GM12878 (cell line): ENCODE measurements around the gene MT1X.

Source experiments
- CBX3 ChIP-seq: fragments of 200-600 bp; sonication (generic); IDR thresholded peaks from 2 replicates; pipeline ENCODE4 v1.6.1; 2016; ENCODE audit warnings: low read depth, borderline replicate concordance
- CREM ChIP-seq: IDR thresholded peaks from 2 replicates; pipeline ENCODE4 v1.6.1; 2014; ENCODE audit warnings: antibody characterized with exemption, low read depth
- SRF ChIP-seq, 2 experiments: IDR thresholded peaks; 2 replicates each; pipeline ENCODE4 v1.6.1; 2011; ENCODE audit warnings: low read depth in 2 of 2, low read length in 2 of 2, mild to moderate bottlenecking in 1 of 2, moderate library complexity in 1 of 2
- ZZZ3 ChIP-seq: IDR thresholded peaks from 2 replicates; pipeline ENCODE4 v1.6.1; 2011; ENCODE audit warnings: low read depth; ENCODE audit not compliant: control insufficient read depth, insufficient read length
- TF ChIP-seq, protein P1 (sequence below): IDR thresholded peaks from 2 replicates; pipeline ENCODE4 v1.6.1; 2011; ENCODE audit warnings: low read depth, mild to moderate bottlenecking, low read length, moderate library complexity, borderline replicate concordance; ENCODE audit errors: extremely low read depth
- TF ChIP-seq, protein P2 (sequence below): fragments of 450-650 bp; IDR thresholded peaks from 2 replicates; pipeline ENCODE4 v1.6.1; 2016; ENCODE audit warnings: mild to moderate bottlenecking, moderate library complexity, borderline replicate concordance
- TF ChIP-seq, protein P3 (sequence below), 3 experiments: IDR thresholded peaks in 2 of 3; conservative IDR thresholded peaks in 1 of 3; 2 replicates each; pipeline ENCODE4 v1.5.1; 2011; ENCODE audit warnings: low read depth in 3 of 3, low read length in 3 of 3, mild to moderate bottlenecking in 3 of 3, control low read depth in 2 of 3, moderate library complexity in 2 of 3, inconsistent platforms in 1 of 3, mixed read lengths in 1 of 3; ENCODE audit not compliant: control insufficient read depth in 2 of 3, insufficient read depth in 1 of 3; ENCODE audit errors: extremely low read depth in 1 of 3

DNA sequence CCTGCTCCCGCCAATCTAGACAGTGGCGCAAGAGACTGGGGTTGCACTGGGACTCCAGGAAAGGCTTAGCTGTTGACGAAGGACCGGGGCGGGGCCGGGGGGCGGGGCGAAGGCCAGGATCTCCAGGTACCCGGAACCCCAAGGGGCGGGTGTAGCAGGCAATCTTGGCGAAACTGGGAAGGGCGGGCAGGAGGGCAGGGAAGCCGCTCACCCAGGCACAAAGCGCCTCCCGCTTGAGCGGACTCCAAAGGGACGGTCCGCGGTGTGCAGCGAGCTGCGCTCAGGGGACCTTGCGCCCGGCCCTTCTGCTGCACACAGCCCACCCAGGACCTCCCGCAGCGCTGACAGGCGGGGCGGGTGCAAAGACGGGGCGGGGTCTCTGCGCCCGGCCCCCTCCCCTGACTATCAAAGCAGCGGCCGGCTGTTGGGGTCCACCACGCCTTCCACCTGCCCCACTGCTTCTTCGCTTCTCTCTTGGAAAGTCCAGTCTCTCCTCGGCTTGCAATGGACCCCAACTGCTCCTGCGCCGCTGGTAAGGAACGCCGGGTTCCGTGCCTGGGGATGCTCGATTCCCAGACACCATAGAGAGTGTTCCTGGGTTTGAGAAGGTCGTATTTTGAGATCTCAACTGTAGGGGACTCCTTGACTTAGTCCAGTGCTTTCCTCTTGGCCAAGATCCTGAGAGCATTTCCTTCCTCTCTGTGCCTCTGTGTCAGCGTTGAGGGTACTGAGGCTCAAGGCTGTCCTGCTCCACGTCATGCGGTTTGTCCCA is 24.5 kb upstream of the MT1X start, which contains the start of gene MT1F:
- no peak for TF ChIP-seq ZZZ3
- TF ChIP-seq, protein P1, sequence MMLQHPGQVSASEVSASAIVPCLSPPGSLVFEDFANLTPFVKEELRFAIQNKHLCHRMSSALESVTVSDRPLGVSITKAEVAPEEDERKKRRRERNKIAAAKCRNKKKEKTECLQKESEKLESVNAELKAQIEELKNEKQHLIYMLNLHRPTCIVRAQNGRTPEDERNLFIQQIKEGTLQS = no peak
- TF ChIP-seq, protein P2, sequence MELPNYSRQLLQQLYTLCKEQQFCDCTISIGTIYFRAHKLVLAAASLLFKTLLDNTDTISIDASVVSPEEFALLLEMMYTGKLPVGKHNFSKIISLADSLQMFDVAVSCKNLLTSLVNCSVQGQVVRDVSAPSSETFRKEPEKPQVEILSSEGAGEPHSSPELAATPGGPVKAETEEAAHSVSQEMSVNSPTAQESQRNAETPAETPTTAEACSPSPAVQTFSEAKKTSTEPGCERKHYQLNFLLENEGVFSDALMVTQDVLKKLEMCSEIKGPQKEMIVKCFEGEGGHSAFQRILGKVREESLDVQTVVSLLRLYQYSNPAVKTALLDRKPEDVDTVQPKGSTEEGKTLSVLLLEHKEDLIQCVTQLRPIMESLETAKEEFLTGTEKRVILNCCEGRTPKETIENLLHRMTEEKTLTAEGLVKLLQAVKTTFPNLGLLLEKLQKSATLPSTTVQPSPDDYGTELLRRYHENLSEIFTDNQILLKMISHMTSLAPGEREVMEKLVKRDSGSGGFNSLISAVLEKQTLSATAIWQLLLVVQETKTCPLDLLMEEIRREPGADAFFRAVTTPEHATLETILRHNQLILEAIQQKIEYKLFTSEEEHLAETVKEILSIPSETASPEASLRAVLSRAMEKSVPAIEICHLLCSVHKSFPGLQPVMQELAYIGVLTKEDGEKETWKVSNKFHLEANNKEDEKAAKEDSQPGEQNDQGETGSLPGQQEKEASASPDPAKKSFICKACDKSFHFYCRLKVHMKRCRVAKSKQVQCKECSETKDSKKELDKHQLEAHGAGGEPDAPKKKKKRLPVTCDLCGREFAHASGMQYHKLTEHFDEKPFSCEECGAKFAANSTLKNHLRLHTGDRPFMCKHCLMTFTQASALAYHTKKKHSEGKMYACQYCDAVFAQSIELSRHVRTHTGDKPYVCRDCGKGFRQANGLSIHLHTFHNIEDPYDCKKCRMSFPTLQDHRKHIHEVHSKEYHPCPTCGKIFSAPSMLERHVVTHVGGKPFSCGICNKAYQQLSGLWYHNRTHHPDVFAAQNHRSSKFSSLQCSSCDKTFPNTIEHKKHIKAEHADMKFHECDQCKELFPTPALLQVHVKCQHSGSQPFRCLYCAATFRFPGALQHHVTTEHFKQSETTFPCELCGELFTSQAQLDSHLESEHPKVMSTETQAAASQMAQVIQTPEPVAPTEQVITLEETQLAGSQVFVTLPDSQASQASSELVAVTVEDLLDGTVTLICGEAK = no peak
- TF ChIP-seq, protein P3, sequence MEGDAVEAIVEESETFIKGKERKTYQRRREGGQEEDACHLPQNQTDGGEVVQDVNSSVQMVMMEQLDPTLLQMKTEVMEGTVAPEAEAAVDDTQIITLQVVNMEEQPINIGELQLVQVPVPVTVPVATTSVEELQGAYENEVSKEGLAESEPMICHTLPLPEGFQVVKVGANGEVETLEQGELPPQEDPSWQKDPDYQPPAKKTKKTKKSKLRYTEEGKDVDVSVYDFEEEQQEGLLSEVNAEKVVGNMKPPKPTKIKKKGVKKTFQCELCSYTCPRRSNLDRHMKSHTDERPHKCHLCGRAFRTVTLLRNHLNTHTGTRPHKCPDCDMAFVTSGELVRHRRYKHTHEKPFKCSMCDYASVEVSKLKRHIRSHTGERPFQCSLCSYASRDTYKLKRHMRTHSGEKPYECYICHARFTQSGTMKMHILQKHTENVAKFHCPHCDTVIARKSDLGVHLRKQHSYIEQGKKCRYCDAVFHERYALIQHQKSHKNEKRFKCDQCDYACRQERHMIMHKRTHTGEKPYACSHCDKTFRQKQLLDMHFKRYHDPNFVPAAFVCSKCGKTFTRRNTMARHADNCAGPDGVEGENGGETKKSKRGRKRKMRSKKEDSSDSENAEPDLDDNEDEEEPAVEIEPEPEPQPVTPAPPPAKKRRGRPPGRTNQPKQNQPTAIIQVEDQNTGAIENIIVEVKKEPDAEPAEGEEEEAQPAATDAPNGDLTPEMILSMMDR (IDR thresholded peaks at IDR 0.05 in 2 of 3, conservative IDR thresholded peaks at IDR 0.05 in 1 of 3; ENCODE audit: control insufficient read depth in 2 of 3, extremely low read depth in 1 of 3, insufficient read depth in 1 of 3, low read depth in 3 of 3, low read length in 3 of 3) = no peak
- TF ChIP-seq SRF (IDR thresholded peaks at IDR 0.05; ENCODE audit: low read depth in 2 of 2, low read length in 2 of 2) = no peak
- no peak for TF ChIP-seq CBX3
- no peak for TF ChIP-seq CREM
